Embryonic facial prominence (tissue), 1 donor: Measurements from ENCODE around the gene RETREG1.
"Not testable (repeated sequence)": the region's sequence is repeated elsewhere in the genome, so short reads cannot be mapped to it uniquely, and the experiment has no call there.

ENCODE experiments used
- DNase-seq: peaks from one replicate; pipeline ENCODE4 v3.0.0-alpha.2; 2016; ENCODE audit errors: extremely low spot score

The RETREG1 gene

DNA sequence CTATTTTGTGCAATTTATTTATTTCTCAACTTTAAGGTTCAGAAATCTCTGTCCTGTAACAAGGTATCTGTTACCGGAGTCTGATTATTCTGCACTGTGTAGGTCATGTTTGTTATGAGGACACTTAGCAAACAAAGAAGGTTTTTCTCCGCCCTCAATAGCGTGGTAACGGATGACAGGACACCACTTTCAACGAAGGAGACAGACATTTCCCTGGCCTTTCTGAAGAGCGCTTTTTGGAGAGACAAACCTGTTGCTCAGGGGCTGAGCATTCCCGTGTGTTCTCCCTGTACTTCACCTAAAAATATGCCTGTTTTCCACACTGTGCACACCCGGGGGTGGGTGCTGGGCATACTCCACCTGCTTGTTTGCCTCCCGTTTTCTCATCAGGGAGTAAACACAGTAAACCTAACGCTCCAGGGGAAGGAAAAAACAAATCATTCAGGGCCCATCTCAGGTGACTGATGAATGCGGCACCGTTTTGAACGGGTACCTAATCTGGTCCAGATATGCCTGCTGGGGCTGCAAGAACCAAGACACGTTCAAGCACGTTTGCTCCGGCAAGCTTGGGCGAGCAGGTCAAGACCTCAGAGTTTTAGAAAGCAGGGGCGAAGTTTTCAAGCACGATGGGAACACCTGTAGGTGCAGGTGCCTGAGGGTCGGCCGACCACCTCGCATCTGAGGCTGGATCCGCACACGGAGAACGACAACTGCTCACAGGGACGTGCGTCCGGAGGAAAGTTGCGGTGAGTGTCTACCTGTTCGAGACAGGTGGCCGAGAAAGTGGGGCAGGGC, 859 bp downstream of the RETREG1 start:
- no peak for DNase-seq

DNA sequence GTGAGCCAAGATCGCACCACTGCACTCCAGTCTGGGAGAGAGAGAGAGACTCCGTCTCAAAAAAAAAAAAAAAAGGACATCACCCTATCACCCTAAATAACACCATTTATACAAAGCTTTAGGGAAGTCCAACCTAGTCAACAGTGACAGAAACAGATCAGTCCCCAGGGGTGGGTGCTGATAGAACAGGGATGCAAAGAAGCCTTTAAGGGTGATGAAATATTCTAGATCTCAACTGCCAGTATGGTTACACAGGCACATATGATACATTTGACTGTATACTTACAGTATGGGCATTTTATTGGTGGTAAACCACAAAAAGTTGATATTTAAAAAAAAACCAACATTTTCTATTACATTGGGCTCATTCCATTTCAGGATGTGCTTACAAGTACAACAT, 4.8 kb downstream of the RETREG1 start:
- no peak for DNase-seq

DNA sequence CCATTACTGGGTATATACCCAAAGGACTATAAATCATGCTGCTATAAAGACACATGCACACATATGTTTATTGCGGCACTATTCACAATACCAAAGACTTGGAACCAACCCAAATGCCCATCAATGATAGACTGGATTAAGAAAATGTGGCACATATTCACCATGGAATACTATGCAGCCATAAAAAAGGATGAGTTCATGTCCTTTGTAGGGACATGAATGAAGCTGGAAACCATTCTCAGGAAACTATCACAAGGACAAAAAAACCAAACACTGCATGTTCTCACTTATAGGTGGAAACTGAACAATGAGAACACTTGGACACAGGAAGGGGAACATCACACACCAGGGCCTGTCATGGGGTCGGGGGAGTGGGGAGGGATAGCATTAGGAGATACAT, 5.9 kb downstream of the RETREG1 start:
- DNase-seq: not testable (repeated sequence)

DNA sequence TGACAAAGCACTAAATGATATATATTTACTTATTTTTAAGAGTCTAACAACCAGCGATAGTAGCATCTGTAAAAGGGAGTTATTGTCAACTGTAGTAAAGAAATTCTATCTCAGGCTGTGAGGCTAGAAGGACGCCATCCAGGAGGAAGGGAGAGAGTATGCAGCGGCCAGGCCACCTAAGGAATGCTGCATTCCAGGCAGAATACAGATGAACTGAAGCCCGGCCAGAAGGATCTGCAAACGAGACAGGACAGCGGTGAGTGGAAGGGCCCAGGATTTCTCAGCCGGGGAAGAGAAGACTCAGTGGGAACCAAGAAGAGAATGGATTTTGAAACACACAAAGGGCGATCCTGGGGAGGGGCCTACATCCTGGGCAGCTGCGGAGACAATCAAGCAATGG, 7.4 kb downstream of the RETREG1 start:
- no peak for DNase-seq

DNA sequence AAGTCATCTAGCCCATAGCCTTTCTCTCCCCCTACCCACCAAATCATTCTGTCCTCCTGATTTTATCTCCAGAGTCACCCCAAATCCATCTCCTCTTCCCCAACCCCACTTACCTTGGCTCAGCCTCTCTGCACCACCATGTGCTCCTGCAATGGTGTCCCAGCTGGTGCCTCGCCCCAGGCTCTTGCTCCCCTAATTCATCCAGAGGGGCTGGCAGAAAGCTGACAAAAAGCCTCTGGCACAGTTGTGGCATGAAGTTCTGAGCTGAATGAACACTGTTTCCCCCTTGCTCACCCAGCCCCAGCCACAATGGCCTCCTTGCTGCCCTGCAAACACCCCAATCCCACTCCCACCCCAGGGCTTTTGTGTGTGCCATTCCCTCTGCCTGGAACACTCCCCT, 10.2 kb downstream of the RETREG1 start:
- DNase-seq: no peak

DNA sequence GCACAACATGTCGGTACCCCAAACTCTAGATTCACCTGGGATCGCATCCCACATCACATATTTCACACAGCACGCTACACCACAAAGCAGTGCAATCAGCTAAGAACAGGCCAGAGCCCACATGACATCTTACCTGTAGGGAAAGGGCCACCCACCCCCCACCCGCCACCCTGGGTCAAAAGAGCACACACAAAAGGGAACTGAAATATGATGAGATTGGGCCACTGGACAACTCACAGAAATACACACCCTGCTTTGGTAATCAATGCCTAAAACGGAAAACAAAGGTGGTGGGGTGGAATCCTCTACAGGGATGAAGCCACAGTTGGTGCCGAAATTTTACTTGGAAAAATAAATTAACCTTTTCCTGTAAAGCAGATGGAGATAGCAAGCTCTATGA, 13.1 kb downstream of the RETREG1 start:
- DNase-seq: no peak

DNA sequence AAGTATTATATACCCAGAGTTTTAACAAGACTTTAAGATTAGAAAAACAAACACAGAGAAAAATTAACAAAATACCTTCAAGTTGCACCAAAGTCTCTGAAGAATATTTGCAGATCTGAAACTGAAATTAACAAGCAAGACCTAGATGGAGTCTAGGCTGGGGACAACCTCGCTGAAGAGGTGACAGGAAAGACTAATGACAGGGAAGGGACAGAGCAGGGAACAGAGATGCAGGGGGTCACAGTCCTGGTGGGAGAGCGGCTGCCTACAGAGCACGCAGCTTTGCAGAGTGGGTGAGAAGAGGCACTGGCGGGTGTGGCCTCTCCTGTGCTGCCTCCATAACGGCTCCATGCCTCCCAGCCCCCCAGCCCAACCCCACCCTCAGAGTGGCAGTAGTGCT, 13.5 kb downstream of the RETREG1 start:
- DNase-seq: no peak

DNA sequence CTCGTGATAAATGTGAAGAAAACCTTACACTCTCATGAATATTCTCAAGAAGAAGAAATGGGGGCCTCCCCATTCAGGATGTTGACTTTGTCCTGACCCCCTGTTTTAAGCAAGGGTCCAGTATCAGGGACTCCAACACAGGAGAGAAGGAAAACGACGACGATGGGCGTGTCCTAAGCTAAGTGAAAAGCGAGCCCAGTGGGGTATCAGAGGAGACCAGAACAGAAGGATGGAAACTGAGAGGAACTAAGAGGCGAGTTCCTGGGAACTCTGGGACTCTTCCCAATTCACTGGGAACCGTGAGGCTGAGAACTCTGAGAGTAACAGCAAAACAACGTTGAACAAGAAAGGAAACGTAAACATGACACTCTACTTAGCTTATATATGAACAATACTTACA, 14.6 kb downstream of the RETREG1 start:
- DNase-seq: no peak

DNA sequence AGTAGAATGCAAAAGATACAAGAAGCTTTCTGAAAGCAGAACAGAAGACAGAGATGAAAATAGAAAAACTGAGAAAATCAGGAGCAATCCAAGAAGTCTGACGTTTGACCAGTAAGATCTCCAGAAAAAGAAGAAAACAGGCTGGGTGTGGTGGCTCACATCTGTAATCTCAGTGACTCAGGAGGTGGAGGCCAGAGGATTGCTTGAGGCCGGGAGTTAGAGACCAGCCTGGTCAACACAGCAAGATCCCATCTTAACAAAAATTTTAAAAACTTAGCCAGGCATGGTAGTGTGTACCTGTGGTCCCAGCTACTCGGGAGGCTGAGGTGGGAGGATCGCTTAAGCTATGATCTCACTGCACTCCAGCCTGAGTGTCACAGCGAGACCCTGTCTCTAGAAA, 15.9 kb downstream of the RETREG1 start:
- no peak for DNase-seq

DNA sequence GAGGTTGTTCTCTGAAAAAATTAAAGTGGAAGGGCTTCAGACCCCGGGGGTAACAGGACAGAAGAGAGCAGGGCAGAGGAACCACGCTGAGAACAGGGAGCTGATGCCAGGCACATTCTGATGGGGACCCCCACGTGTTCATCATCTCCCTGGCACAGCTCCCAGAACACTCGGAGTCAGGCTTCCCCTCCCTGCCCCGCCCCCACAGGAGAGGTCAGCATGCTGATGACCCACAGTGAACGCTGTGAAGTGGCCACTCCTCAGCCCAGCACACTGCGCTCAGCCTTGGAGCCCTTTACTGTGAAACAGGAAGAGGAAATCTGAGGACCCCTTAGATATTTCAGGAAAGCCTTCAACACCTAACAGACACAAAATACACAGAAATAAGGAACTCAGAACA, 16.4 kb downstream of the RETREG1 start:
- DNase-seq: no peak

DNA sequence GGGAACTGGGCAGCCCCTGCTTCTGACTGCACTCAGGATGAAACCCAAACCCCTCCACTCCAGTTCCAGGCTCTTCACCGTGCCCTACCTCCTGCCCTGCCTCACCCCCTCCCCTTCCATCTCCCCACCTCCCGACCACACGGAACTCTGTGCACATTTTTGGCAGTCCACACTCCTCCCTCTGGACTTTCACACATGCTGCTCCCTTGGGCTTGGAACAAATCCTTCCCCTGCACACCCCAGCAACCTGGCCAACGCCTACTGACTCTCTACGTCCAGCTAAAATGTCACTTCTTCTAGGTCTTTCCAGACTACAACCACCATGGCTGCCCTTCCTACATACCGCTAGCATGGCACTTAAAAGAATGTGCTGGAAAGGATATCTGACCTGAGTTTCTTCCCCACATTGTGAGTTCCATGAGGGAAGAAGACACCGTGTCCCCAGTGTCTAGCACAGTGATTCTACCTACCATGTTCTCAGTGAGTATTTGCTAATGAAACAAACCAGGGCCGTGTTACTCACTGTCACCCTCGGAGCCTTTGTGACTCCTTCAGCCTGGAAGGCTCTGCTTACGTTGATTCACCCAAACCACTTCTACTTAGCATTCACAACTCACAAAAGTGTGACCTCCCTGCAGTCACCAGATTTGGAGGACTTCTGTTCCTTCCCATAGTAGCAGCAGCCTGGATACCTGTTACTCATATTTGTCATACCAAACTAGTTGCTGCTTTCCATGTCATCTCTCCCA, 18.7 kb downstream of the RETREG1 start:
- DNase-seq: no peak

DNA sequence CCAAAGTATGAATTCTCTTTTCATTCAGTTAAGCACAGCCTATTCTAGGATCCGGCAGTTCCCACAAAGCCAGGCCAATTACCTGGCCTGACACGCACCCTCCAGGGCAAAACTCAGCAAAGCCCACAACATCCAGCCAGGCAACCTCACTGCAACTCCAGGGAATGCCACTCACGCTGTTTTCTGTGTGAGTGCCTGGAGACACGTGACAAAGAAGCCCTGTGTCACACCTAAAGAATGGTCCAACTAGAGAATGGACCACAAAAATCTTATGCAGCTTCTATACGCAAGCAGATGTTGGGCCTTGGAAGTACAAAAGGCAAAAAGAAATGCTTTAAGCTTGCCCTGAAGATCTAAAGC, 20.2 kb downstream of the RETREG1 start:
- no peak for DNase-seq

DNA sequence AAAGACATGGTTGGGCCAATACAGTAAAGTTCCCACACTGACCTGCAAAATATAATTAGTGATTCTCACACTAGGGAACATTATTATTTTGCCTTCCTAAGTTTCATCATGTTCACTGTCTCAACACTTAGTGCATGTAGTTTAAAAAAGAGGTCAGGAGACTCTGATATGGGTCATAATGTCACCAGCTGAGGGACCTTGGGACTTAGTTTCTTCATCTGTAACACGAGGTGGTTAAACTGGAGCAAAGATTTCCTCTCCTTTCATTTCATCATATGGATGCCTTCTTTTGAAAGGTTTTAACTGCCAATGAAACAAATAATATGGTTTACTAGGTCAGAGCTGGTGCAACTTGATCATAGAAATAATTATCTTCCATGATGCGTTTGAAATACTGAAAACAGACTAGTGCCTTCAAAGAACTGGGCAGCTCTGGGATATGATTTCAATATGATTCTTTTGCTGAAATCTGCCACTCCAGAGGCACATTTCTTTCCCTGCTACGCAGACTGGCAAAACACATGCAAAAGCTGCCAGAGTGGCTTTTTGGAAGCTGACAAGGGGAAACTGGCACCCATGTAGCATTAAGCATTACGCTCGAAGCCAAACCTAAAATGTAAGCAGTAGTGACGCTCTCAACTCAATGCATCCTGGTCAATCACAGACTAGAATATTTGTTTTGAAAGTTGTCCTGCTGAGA, 20.8 kb downstream of the RETREG1 start:
- DNase-seq: no peak

DNA sequence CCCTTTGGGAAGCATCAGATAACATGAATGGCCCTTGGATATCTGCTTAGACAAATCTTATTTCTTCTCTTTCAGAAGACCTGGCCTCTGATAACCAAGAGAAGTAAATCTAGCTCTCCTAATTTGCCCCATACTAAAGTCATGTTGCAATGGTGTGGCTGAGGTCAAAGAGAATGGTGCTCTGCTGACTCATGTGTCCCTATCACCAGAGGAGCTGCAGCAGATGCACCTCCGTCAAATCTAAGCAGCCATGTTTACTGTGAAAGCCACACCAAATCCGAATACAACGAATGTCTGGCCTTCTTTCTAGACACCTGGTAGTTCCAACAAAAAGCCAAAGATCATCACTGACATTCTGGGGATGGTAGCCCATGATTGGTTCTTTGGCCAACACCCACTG, 23.2 kb downstream of the RETREG1 start:
- no peak for DNase-seq

DNA sequence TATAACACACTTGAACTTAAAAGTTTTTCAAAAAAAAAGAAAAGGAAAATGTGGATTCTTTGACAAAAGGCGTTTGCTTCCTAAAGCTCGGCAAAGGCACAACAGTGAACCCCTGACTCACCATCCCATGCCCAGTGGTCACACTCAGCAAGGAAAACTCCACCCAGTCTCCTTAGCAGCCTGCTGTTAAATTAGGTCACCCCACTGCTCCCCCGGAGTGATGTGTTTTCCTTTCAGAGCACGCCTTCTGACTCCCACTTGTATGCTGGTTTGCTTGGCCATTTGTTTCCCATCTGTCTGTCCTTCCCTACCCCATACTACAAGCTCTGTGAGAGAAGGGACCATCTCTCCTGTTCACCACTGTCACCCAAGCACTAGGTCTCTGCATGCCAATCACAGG, 23.8 kb downstream of the RETREG1 start:
- no peak for DNase-seq

DNA sequence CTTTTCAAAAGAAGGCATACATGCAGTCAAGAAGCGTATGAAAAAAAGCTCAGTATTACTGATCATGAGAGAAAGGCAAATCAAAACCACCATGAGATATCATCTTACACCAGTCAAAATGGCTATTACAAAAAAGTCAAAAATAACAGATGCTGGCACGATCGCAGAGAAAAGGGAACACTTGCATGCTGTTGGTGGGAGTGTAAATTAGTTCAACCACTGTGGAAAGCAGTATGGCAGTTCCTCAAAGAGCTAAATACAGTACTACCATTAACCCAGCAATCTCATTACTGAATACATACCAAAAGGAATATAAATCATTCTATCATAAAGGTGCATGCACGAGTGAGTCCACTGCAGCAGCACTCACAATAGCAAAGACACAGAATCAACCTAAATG, 24.5 kb downstream of the RETREG1 start:
- no peak for DNase-seq

DNA sequence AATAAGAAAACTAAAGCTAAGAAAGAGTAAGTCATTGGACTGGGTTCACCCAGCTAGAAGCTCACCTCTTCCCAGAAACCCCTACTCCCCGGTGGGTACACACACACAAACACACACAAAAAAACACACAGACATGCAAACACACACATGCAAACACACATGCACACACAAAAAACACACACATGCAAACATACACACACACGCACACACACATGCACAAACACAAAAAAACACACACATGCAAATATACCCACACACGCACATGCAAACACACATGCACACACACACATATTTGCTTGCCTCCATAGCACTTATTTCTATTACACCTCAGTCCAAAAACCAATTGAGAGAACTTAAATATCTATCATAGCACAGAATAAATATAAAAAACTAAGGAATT, 26.1 kb downstream of the RETREG1 start:
- no peak for DNase-seq

DNA sequence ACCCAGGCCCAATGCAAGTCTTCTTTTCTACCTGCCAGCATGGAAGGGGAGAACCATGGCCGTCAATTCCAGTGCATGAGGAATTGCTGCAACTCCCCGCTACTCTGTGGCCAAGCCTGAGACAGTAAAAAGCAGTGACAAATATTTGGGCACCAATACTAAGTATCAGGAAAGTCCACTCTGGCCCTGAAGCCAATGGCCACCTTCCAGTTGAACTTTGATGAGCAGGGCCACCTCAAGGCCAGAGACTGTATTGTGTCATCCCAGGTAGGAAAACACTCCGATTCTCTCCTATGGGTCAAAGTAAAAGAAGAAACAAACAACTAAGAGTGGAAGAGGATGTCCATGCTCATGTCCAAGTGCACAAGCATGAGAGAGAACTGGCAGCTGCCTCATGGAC, 27.1 kb downstream of the RETREG1 start:
- DNase-seq: no peak

DNA sequence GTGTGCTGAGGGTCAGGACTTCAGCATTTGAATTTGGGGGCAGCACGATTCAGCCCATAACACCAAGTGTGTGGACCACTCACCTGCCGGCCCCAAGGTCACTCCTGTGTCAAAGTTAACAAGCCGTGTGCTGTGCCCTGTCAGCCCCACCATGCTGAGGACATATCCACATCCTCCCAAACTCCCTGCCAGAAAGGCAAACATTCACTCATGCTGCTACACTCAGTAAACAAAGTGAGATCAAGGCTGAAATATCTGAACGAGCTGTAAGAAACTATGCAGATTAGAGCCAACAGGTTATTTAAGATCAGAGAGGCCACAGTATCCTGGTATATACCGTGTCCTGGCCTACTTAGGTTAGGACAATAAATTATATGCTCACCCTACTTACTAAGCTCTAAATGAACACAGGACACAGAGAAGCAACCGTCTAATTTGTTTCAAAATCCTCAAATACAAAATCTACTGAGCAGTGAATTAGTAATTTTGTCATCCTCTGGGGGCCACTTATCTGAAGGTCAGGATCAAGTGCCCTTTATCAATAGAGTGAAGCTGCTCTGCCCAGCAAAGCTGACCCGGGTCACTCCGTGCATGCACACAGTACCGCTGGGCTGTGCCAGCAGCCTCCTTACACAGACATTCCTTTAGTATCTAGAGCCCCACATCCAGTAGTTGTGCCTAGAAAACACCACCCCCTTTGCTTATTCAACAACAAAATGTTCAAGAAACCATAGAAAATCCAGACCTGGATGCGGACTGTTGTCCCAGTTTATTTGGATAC, 28.2 kb downstream of the RETREG1 start:
- DNase-seq: no peak

DNA sequence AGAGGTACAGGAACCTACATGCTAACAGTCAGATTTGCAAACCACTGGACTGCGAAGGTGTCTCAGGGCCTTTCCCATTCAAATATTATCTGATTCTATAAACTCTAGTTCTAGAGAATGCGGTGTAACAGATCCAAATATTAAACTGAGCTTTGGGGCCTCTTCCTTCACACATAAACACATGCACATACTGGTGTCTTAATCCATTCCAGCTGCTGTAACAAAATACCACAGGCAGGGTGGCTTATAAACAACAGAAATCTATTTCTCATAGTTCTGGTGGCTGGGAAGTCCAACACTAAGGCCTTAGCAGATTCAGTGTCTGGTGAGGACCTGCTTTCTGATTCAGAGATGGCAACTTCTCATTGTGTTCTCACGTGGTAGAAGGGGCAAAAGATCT, 30.2 kb downstream of the RETREG1 start:
- no peak for DNase-seq

DNA sequence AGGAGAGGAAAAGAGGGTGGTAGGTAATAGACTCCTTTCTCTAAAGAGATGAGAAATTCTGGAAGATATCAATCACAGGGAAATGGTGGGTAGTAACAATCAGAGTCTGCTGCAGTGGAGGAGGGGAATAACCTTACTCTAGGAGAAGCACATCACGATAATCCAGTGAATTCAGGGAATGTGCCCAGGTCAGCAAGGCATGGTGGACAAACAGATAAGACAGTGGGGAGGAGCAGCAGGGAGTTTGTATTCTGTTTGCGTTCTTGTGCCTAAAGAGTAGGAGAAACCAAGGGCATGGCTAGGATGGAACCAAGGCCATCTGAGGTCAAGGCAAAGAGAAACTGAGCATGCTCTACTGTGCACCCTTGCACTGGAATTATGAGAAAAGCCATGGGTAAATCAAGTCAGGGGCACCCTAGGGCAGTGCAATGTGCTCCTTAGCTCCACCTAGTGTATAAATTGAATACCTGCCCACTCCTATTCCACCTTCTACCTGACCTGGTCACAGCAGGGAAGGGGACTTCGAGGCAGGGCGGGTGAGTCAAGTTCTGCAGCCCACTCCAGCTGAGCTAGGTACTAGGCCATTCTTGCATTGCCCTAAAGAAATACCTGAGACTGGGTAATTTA, 31.6 kb downstream of the RETREG1 start:
- no peak for DNase-seq

DNA sequence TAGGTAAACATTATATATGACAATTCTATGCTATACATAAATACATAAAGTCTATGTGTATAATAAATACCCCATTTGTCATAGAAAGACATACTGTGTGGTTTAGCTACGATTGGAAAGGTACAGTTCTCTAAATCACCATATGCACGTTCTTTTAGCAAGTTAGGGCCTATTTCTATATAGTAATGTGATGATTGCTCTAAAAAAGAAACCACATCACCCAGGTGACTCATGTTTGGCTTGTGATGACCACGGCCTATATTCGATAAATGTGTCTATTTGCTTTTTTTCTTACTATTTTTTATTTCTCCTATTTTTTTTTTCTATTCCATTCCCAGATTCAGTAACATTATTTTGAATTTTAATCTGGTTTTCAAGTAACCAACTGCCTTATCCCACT, 34.7 kb downstream of the RETREG1 start:
- no peak for DNase-seq
